Spinal cord (tissue), 10 donors: ENCODE results near the gene AFM. TPM values are rescaled to one million over a fixed set of nuclear protein-coding genes. Genes with fewer than 3 reads are reported as not detected.
"Not testable (repeated sequence)": the region's sequence is repeated elsewhere in the genome, so short reads cannot be mapped to it uniquely, and the experiment has no call there.

Experiments
- DNase-seq, 6 donors: peaks; one replicate each; pipeline versions ENCODE4 v3.0.0 to v3.0.0-alpha.2; 2013 to 2015; ENCODE audit warnings: low spot score in 6 of 6, low read depth in 4 of 6
- H3K27ac ChIP-seq: one replicate; pipeline ENCODE4 v1.5.1; 2013; ENCODE audit warnings: low read depth, low read length, control low read depth
- H3K27me3 ChIP-seq: one replicate; pipeline ENCODE4 v1.6.1; 2013; ENCODE audit warnings: low read length; ENCODE audit not compliant: control insufficient read depth, insufficient read depth
- H3K36me3 ChIP-seq: one replicate; pipeline ENCODE4 v1.6.1; 2013; ENCODE audit warnings: low read length; ENCODE audit not compliant: control insufficient read depth, insufficient read depth
- H3K4me1 ChIP-seq: one replicate; pipeline ENCODE4 v1.6.1; 2013; ENCODE audit warnings: low read length; ENCODE audit not compliant: control insufficient read depth, insufficient read depth
- H3K4me3 ChIP-seq: one replicate; pipeline ENCODE4 v1.5.1; 2013; ENCODE audit warnings: low read depth, low read length, control low read depth
- H3K9me3 ChIP-seq: one replicate; pipeline ENCODE4 v1.6.1; 2013; ENCODE audit warnings: low read length; ENCODE audit not compliant: control insufficient read depth, insufficient read depth
- WGBS: methylation state at CpG from one replicate; pipeline ENCODE4 v1.1.5; 2013; ENCODE audit warnings: missing lambda C conversion rate; ENCODE audit not compliant: insufficient coverage; 5-methylcytosine and 5-hydroxymethylcytosine counted together
- polyA plus RNA-seq, 2 donors: library from polyadenylated mRNA; unstranded; fragments of 120-200 nt; gene quantifications; one replicate each; pipeline ENCODE4 v1.2.1, GENCODE V29; 2013; ENCODE audit not compliant: insufficient read length in 2 of 2
- total RNA-seq, 2 donors: library from RNA; depleted of rRNA in 1 of 2; stranded (reverse); fragments of 120-200 nt in 1 of 2; fragments of >200 nt in 1 of 2; gene quantifications; one replicate each; pipeline versions ENCODE4 v1.2.3 to v1.2.4, GENCODE V29; 2013 to 2014
- donor health status: healthy.

AFM gene
- total and polyA plus RNA-seq, 4 donors, result not detected

DNA sequence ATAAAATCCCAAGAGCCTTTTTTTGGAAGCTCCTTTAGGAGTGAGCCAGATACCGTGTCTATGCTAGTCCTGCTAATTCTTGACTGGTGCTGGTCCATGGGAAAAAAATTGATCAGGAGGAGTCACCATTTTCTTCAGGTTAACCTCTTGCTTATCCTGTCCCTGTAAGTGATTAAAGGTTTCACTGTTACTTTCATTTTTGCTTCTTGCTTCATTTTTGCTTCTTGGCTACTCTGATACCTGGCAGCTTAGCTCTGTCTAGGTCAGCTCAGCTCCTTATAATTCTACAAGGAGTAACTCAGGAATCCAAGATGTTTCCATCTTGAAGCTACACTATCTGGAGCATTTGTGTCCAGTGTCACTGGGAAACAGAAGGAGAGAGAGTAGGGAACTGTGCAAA is 45.7 kb downstream of the AFM start:
- no CpG with 5 or more reads among the region's 1 CpG for WGBS
- Histone ChIP-seq H3K27ac (no peak overlapping the region), H3K36me3 (no peaks in the 10 kb centered on the region), H3K9me3 (no peaks in the 10 kb centered on the region), H3K4me3 (no peak overlapping the region), H3K4me1 (no peaks in the 10 kb centered on the region), H3K27me3 (no peaks in the 10 kb centered on the region)
- no peak for DNase-seq

DNA sequence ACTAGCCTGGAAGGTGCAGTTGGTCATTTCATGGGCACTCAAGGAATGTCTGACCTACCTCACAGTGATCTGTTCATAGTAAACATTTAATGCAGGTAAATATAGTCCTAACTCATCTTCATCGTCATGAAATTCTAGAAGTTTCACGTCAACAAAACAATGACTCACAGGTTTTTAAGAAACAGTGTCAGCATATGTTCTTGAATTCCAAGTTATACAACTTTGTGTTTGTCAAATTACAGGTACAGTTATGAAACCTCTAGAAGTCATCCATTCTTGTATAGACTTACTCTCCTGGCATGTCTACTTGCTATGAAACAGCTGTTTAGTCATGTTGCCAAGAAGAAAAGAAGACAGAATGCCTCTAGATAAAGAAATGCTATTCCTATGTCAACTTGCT is 46.6 kb downstream of the AFM start:
- Histone ChIP-seq H3K27me3 (no peaks in the 10 kb centered on the region), H3K4me3 (no peak overlapping the region), H3K9me3 (no peaks in the 10 kb centered on the region), H3K27ac (no peak overlapping the region), H3K36me3 (no peaks in the 10 kb centered on the region), H3K4me1 (no peaks in the 10 kb centered on the region)
- no peak for DNase-seq
- 80% methylated on average over 1 of the region's 2 CpGs for WGBS

DNA sequence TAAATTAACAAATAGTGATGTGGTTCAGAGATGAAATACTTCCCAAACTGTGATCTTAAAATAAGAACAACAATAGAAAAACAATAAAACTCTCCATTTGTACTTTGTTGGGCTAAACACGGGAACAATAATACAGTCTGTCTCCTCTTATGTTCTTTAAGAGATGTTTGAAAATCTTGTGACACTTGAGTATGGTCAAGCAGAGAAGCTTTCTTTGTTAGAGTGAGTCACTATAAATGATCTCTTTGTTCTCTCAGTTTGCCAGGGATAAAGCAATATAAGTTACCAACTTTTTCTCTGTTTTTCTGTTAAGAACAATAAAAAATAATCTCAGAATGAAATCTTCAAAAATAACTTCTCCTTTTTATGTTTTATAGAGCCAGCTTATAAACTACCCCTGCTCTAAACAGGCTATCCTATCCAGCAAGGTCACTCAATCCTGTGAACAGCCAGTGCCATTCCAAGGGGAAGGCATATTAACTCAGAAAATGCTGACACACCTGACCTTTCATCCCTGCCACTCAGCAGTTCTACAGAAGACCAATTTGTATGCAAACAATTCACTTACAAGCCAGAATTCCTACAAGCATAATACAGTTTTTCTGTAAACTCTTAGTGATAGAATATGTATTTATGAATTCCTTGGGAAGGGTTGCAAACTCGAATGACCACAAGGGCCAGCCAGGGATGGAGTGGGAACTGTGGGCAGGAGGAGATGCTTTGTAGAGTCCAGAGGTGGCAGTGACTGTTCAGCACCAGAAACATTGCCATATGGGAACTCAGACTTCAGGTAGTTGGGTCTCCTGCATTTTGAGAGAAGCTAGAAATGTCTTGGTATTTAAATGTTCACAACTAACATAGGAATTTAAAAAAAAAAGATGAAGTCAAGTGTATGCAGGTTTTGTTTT is 52.2 kb downstream of the AFM start:
- no peak overlapping the region for H3K27ac ChIP-seq
- DNase-seq, result no peak
- no peaks in the 10 kb centered on the region for H3K9me3 ChIP-seq
- H3K36me3 ChIP-seq, result no peaks in the 10 kb centered on the region
- WGBS, result 82% methylated on average over 1 of the region's 2 CpGs
- no peaks in the 10 kb centered on the region for H3K27me3 ChIP-seq
- H3K4me1 ChIP-seq, result no peaks in the 10 kb centered on the region
- H3K4me3 ChIP-seq, result no peak overlapping the region

DNA sequence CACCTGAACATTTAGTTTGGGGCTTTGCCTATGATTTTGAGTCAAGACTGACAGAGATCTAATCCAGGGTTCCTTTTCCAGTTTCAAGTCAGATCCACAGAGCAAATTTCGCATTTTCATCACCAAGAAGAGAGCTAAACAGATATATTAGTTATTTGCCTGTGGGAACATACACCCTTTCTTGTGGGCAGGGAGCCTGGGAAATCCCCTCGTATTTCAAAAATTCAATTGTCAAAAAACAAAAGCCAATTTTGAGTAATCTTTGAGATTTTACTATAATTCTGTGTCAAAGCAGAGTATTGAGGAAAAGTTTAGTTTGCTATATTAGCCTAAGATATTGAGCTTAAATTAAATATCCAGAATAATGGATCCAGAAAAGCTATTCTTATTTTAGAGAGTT is 56.6 kb downstream of the AFM start:
- H3K4me3 ChIP-seq, result no peak overlapping the region
- H3K36me3 ChIP-seq, result no peaks in the 10 kb centered on the region
- WGBS, result no CpG with 5 or more reads among the region's 2 CpGs
- no peaks in the 10 kb centered on the region for H3K9me3 ChIP-seq
- no peaks in the 10 kb centered on the region for H3K27me3 ChIP-seq
- DNase-seq, result no peak
- H3K4me1 ChIP-seq, result no peaks in the 10 kb centered on the region
- H3K27ac ChIP-seq, result no peak overlapping the region

DNA sequence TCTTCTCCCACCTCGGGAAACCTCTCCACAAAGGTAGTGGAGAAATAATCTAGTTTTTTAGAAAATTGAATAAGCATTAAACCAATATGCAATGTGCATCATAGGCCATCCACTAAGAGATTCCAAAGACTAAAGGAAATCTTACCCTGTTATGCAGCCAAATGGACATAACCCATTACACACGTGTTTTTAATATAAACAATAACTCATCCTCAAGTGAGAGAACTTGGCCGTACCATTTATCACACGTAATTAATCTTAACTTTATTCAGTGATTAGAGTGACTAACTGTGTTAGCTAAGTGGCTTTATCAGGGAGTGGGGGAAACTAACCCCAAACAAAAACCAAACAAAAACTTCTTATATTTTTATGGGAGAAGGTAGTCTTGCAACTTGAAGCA is 57.8 kb downstream of the AFM start:
- H3K27me3 ChIP-seq, result no peaks in the 10 kb centered on the region
- H3K4me1 ChIP-seq, result no peaks in the 10 kb centered on the region
- DNase-seq, result no peak
- WGBS, result no CpG with 5 or more reads among the region's 4 CpGs
- H3K36me3 ChIP-seq, result no peaks in the 10 kb centered on the region
- H3K4me3 ChIP-seq, result no peak overlapping the region
- H3K9me3 ChIP-seq, result no peaks in the 10 kb centered on the region
- no peak overlapping the region for H3K27ac ChIP-seq

DNA sequence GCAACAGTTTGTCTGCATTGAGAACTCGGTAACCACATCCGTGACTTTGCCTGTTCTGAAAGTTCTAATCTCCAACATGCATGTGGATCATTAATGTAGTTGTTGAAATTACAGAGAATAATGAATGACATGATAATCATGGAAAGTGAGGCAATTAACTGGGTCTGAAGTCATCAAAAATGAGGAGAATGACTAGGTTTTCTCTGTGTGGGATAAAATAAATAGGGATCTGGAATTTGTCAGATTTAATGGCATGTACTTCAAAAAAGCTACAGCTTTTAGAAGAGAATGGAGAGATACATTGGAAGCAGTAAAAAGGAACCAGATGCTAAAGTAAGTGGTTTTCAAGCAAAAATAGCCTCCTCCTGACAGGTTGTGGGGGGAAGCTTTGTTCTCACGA is 59.3 kb downstream of the AFM start:
- 88% methylated on average over 3 of the region's 3 CpGs for WGBS
- no peaks in the 10 kb centered on the region for H3K4me1 ChIP-seq
- H3K9me3 ChIP-seq, result no peaks in the 10 kb centered on the region
- no peak overlapping the region for H3K27ac ChIP-seq
- H3K27me3 ChIP-seq, result no peaks in the 10 kb centered on the region
- no peak overlapping the region for H3K4me3 ChIP-seq
- DNase-seq, result no peak
- no peaks in the 10 kb centered on the region for H3K36me3 ChIP-seq

DNA sequence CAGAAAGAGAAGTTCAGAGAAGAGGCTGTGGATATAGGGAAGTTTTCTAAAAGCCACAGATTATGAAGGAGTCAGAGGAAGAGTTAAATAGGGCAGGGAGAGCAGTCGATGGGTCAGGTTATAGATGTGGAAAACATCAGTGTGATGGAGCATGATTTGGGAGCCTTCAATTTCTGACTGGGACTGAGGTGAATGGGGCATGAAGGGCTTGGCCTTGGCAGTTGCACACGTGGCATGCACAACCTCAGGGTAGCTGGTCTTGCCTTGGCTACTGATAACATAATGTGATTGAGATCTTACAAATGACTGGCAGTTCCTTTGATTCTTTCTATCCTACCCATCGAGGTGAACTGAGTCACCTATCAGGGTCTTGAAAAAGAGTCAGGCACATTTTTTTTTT is 59.7 kb downstream of the AFM start:
- H3K27ac ChIP-seq, result no peak overlapping the region
- DNase-seq, result no peak
- no peaks in the 10 kb centered on the region for H3K9me3 ChIP-seq
- no peaks in the 10 kb centered on the region for H3K4me1 ChIP-seq
- H3K4me3 ChIP-seq, result no peak overlapping the region
- H3K36me3 ChIP-seq, result no peaks in the 10 kb centered on the region
- no peaks in the 10 kb centered on the region for H3K27me3 ChIP-seq
- WGBS, result 100% methylated on average over 1 of the region's 3 CpGs

DNA sequence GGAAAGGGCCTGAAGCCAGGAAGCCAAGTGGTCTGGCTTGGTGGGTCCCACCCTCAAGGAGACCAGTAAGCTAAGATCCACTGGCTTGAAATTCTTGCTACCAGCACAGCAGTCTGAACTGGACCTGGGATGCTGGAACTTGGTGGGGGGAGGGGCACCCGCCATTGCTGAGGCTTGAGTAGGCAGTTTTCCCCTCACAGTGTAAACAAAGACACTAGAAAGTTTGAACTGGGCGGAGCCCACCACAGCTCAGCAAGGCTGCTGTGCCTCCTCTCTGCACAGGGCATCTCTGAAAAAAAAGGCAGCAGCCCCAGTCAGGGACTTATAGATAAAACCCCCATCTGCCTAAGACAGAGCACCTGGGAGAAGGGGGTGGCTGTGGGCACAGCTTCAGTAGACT is 63.1 kb downstream of the AFM start:
- Histone ChIP-seq H3K4me3 (no peak overlapping the region), H3K9me3 (no peaks in the 10 kb centered on the region), H3K4me1 (no peaks in the 10 kb centered on the region), H3K36me3 (no peaks in the 10 kb centered on the region), H3K27me3 (no peaks in the 10 kb centered on the region), H3K27ac (no peak overlapping the region)
- WGBS, result no CpG with 5 or more reads among the region's 2 CpGs
- no peak for DNase-seq

DNA sequence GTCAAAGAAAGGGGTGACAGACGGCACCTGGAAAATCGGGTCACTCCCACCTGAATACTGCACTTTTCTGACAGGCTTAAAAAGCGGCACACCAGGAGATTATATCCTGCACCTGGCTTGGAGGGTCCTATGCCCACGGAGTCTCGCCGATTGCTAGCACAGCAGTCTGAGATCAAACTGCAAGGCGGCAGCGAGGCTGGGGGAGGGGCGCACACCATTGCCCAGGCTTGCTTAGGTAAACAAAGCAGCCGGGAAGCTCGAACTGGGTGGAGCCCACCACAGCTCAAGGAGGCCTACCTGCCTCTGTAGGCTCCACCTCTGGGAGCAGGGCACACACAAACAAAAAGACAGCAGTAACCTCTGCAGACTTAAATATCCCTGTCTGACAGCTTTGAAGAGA is 69.3 kb downstream of the AFM start:
- DNase-seq, H3K27ac ChIP-seq, H3K27me3 ChIP-seq, H3K9me3 ChIP-seq, H3K4me3 ChIP-seq, H3K4me1 ChIP-seq, H3K36me3 ChIP-seq: not testable (repeated sequence)
- WGBS, result 94% methylated on average over 6 of the region's 11 CpGs
